ENCODE measurements around the gene AGPAT2.

Gene AGPAT2

GRCh38 chr9:136687721-136688223 is 515 bp upstream of the AGPAT2 start:
- no peak for DNase-seq

- DNase-seq: no peak
These were observed 793 bp downstream of the AGPAT2 start for GRCh38 chr9:136686534-136686793.

- peak in 1 of 2 experiments; percentile 36 for DNase-seq
These were observed 1.3 kb downstream of the AGPAT2 start for GRCh38 chr9:136685790-136686533.

DNA sequence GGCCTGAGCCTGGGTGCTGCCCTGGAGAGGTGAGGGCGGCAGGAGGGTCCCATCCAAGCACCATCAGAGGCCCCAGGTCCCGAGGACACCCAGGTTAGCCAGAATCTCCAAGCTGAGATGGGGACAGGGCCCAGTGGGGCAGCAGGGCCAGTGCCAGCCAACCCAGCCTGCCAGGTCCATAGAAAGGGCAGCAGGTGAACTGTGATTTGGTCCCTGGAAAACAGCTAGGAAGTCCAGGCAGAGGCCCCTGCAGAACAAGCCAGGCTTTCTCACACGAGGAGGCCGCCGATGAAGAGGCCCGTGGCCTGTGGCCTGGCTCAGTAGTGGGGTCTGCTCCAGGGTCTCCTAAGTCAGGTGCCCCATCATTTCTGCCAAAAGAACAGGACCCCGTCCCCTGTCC is 2.0 kb downstream of the AGPAT2 start:
- DNase-seq: no peak

DNA sequence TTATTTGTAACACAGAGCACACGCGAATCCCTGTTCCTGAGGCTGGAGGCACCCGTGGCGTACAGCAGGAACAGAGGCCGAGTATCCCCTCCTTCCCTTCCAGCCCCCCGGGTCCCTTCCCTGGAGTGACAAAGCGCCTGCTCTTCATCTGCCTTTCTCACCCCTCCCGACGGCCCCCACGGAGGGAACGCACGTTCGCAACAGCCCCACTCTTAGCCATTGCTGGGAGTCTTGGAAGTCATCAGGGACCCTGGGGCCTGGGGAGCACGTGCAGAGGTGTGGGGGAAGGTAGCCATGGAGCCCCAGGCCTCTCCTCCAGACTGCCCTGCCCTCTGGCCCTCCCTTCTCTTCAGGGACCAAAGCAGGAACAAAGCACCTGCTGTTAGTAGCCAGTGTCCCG is 2.5 kb downstream of the AGPAT2 start:
- no peak for DNase-seq

- DNase-seq: no peak
These were observed 2.9 kb downstream of the AGPAT2 start for GRCh38 chr9:136684339-136684738.

- DNase-seq: no peak
These were observed 3.5 kb downstream of the AGPAT2 start for GRCh38 chr9:136683755-136684154.

DNA sequence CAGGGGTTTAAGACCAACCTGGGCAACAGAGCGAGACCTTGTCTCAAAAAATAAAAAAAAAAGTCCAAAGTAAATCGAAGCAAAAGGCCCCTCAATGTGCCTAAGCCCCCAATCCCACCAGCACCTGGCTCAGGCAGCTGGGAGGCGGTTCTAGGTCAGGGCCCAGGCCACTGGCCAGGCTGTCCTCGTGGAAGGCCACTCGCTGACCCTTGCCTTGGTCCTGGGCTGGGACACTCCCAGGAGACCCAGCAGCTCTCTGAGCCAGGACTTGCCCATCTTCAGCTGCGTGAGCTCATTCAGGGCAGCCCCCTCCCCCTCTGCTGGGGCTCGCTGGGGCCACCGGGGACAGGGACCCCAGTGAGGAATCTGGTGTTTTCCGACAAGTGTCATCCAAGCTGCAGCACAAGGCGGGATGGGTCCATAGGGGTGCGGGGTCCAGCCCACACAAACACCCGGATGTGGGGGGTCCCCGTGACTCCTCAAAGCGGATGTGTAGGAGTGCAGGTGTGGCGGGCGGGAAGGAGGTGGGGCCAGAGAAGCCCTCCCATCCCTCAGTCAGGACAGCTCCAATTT is 4.0 kb downstream of the AGPAT2 start:
- no peak for DNase-seq

DNA sequence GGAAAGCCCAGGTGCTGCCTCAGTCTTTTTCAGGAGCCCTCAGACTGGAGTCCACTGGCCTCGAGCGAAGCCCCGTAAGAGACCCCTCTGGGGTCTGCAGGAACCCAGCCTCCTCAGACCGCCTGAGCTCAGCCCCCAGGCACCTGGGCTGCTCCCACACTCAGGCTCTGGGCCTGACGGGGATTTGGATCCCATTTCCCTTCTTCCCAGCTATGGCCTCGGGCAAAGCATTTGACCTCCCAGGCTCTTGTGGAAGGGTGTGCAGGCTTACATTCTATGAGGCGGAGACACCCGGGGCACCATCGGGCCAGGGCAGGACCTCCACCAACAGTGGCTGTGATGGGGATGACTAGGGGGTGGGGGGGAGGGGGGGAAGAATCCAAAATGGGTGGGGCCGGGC is 4.5 kb downstream of the AGPAT2 start:
- DNase-seq: no peak

DNA sequence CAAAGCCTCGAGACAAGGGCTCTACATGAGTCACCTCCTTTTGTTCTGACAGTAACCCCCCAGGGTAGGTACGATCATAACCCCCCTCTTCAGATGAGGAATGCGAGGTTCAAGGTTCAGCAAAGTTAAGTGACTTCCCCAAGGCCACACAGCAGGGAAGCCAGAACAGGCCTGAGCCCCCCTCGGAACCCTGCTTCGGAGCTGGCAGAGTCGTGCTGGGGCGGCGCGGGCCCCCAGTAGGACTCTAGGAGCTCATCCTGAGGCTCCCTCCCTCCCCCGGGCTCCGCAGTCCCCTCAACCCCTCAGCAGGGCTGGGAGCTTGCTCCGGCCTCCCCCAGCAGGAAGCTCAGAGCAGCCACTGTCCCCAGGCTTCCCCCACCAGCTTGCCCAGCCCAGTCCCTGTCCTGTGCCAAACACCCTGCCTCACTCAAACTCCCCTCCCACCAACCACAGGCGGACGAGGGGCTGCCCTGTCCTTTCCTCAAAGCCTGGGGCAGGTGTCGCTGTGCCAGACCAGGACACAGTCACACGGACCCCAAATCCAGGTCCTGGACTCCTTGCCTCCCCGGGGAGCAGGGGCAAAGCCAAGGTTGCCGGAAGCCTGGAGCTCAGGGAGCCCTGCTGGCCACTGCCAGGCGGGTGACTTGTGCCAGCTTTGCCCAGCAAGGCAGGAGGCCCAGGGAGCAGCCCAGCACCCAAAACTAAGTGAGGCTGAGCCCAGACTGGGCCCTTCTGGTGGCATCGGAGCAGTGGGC is 5.1 kb downstream of the AGPAT2 start:
- DNase-seq: no peak

- no peak for DNase-seq
These were observed 6.2 kb downstream of the AGPAT2 start for GRCh38 chr9:136681029-136681428.

- DNase-seq: no peak
These were observed 7.8 kb downstream of the AGPAT2 start for GRCh38 chr9:136679431-136679941.

- DNase-seq: no peak
These were observed 8.6 kb downstream of the AGPAT2 start for GRCh38 chr9:136678624-136679023.

DNA sequence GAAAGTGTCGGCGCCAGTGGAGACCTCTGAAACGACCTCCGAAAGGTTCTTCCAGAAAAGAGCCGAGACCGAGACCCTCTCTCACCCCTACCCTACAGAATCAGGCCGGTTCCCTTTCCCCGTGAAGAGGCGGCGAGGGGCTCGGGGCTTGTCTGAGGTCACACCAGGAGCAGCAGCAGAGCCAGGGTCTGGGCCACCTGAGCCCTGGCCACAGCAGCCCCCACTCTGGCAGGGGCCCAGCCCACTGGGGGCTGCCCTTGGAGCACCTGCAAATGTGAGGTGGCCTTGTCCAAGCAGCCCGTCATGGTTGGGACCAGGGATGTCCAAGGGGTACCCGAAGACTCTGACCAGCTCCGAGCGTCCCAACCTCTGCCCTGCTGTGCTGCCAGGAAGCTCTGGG is 9.2 kb downstream of the AGPAT2 start:
- DNase-seq: no peak

DNA sequence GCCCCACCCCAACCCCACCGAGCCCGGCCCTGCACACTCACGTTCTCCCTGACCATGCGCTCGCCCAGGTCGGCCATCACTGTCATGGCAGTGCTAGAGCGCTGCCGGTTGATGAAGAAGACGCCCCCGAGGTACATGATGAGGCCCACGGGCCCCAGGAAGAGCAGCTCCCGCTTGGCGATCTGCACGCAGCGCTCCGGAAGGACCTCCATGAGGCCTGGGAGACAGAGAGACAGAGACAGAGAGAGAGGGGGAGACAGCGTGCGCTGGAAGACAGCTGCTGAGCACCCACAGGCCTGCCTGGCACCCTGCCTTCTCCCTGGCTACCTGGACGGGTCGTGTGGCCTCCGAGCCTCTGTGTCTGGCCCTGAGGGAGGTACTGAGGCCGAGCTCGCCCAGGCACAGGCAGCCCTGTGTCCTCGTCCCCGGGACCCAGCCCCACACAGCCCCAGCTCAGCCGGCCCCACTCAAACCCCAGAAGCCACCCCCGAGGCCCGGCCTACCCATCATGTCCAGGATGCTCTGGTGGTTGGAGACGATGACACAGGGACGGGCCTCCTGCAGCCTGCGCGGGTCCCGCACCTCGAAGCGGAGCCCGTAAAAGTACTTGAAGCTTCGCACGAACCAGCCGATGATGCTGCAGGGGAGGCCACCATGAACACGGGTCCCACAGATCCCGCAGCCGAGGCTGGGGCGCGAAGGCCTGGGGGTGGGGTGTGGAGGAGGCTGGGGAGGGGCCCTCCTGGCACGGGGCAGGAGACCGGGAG is 10.2 kb downstream of the AGPAT2 start:
- DNase-seq: no peak

DNA sequence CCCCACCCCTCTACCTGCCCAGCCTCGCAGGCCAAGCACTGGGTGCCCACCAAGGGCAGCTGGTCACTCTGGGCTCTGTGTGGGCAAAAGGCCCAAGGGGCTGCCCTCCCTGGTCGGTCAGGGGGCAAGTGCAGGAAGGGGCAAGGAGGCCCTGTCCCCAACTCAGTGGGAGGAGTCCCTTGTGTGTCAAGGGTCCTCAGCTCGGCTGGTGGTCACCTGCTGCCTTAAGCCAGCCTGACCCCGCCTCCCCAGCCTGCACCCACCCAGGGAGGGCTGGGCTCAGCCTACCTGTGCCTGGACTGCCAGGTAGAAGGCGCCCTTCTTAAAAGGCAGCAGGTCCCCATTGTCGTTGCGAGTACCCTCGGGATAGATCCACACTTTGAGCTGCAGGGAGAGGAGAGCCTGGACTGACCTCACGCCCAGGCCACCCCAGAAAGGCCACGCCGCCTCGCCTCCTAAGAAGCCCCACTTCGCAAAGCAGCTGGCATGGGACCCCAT is 10.9 kb downstream of the AGPAT2 start:
- no peak for DNase-seq

DNA sequence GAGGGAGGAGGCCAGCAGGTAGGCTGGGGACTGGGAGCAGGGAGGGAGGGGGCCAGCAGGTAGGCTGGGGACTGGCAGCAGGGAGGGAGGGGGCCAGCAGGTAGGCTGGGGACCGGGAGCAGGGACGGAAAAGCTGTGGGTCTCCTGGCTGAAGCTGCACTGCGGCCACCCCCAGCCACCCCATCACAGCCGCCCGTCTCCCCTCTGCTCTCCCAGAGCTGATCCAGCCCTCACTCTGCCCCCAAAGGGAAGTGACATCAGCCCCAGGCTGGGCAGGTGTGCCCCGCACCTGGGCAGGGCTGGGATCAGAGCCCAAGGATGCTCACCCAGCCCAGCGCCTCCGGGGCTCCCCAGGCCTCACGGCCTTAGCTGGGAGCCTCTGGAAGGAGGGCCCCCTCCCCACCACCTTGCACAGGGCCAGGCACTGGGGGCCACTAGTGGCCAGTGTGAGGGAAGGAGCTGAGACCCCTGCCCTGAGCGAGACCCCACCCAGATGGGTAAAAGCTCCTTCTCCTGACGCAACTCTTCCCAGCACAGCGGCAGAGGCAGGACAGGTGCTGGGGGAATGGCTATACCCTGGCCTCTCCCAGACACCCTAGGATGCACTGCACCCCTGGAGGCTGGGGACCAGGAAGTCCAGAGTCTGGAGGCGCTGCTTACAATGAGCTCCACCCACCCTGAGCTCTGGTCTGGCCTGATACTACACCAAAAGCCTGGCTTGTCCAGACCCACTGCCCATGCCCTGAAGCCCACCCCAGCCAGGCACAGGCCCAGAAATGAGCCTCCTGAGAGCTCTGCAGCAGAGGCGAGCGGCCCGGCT is 11.6 kb downstream of the AGPAT2 start:
- DNase-seq: no peak

DNA sequence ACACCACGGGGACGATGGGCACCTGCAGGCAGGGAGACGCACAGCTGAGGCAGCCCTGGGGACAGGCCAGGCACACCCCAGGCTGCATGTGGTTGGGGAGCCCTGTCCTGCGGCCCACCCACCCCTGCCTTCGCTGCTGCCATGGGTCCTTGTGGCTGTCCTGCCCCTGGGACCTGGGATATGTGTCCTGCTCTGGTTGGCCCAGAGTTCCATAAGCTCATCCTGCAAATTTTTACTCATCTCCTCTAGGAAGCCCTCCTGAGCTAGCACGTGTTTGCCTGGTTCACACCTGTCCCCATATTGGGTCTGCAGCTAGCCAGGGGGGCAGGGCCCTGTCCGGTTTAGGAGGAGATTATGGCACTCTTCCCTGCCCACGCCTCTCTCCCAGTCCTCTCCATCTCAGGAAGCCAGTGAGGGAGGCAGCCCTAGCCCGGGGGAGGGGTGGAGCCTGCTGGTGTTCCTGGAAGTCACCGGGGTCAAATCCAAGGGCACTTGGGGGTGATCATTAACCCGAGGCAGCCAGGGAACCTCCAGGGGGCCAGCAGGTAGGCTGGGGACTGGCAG is 12.4 kb downstream of the AGPAT2 start:
- no peak for DNase-seq

- DNase-seq: no peak
These were observed 13.1 kb downstream of the AGPAT2 start for GRCh38 chr9:136673975-136674785.

- no peak for DNase-seq
These were observed 13.9 kb downstream of the AGPAT2 start for GRCh38 chr9:136673088-136673974.
